KBM-7 (cell line): ENCODE data around the gene CRISPLD2.
"Not testable (repeated sequence)": the region's sequence is repeated elsewhere in the genome, so short reads cannot be mapped to it uniquely, and the experiment has no call there.

Experiments used
- DNase-seq: peaks from one replicate; pipeline ENCODE4 v3.0.0-alpha.2; 2015
- in situ Hi-C: fragments of 300-500 bp; cut with MboI; formaldehyde crosslinking; loops from 2 replicates; pipeline ENCODE4 v1.14.3; 2020; ENCODE audit warnings: low sequenced_read_pairs, low pct_unique_long_range_greater_than_20kb, mixed read lengths

CRISPLD2 gene

GRCh38 chr16:84937196-84938005, 117.6 kb downstream of the CRISPLD2 start:
- in situ Hi-C loops = no loop called here
- DNase-seq = no peak

GRCh38 chr16:84938616-84939015, 118.8 kb downstream of the CRISPLD2 start:
- in situ Hi-C loops = not testable (repeated sequence)

GRCh38 chr16:84940670-84941551, 121.1 kb downstream of the CRISPLD2 start:
- in situ Hi-C loops = no loop called here
- DNase-seq = no peak

More at GRCh38 chr16:84938616-84939015, 118.8 kb downstream of the CRISPLD2 start:
- not testable (repeated sequence) for DNase-seq

- no peak for DNase-seq
Observed at GRCh38 chr16:84941921-84942320, 122.1 kb downstream of the CRISPLD2 start.

GRCh38 chr16:84942786-84943185, 123.0 kb downstream of the CRISPLD2 start:
- in situ Hi-C loops = no loop called here

More at GRCh38 chr16:84941921-84942320, 122.1 kb downstream of the CRISPLD2 start:
- in situ Hi-C loops = no loop called here

GRCh38 chr16:84943620-84944019, 123.8 kb downstream of the CRISPLD2 start:
- in situ Hi-C loops = no loop called here
- DNase-seq = no peak

More at GRCh38 chr16:84942786-84943185, 123.0 kb downstream of the CRISPLD2 start:
- no peak for DNase-seq

- in situ Hi-C loops = no loop called here
- DNase-seq = peak; percentile 89
Observed at GRCh38 chr16:84947022-84947421, 127.2 kb downstream of the CRISPLD2 start.

GRCh38 chr16:84947996-84948850, 128.4 kb downstream of the CRISPLD2 start:
- in situ Hi-C loops = no loop called here
- no peak for DNase-seq

GRCh38 chr16:84948851-84949610, 129.2 kb downstream of the CRISPLD2 start:
- in situ Hi-C loops = no loop called here
- no peak for DNase-seq

GRCh38 chr16:84949772-84950436, 130.1 kb downstream of the CRISPLD2 start:
- DNase-seq = no peak
- in situ Hi-C loops = loop anchor here (25.0 kb wide), 1 partner anchor 438 kb away; the partner anchor contains the start of gene MEAK7

GRCh38 chr16:84950906-84951305, 131.1 kb downstream of the CRISPLD2 start:
- DNase-seq = peak; percentile 66
- in situ Hi-C loops = loop anchor here (25.0 kb wide), 1 partner anchor 439 kb away; the partner anchor contains the start of gene MEAK7

GRCh38 chr16:84952335-84953189, 132.8 kb downstream of the CRISPLD2 start:
- DNase-seq = peak; percentile 83
- in situ Hi-C loops = loop anchor here (25.0 kb wide), 1 partner anchor 440 kb away; the partner anchor contains the start of gene MEAK7

- in situ Hi-C loops = loop anchor here (25.0 kb wide), 1 partner anchor 441 kb away; the partner anchor contains the start of gene MEAK7
- no peak for DNase-seq
Observed at GRCh38 chr16:84953190-84953746, 133.5 kb downstream of the CRISPLD2 start.

GRCh38 chr16:84955427-84955826, 135.6 kb downstream of the CRISPLD2 start:
- in situ Hi-C loops = loop anchor here (25.0 kb wide), 1 partner anchor 443 kb away; the partner anchor contains the start of gene MEAK7
- no peak for DNase-seq

GRCh38 chr16:84957192-84957591, 137.4 kb downstream of the CRISPLD2 start:
- in situ Hi-C loops = loop anchor here (25.0 kb wide), 1 partner anchor 445 kb away; the partner anchor contains the start of gene MEAK7
- no peak for DNase-seq

- no peak for DNase-seq
- in situ Hi-C loops = loop anchor here (25.0 kb wide), 1 partner anchor 445 kb away; the partner anchor contains the start of gene MEAK7
Observed at GRCh38 chr16:84957792-84958191, 138.0 kb downstream of the CRISPLD2 start.
